ENCODE data around the gene SFMBT1. TPM values are rescaled to one million over a fixed set of nuclear protein-coding genes. Genes with fewer than 3 reads are reported as not detected.

The SFMBT1 gene
- total RNA-seq, 2 experiments from 2014 or later = 31.1 to 33.3 TPM

GRCh38 chr3:52854013-52854412 is 191.9 kb downstream of the SFMBT1 start:
- Mint-ChIP-seq H3K4me3 (no peak overlapping the region), H3K9me3 (ENCODE audit: insufficient read depth) (no peaks in the 10 kb centered on the region), H3K27ac (no peak overlapping the region), H3K36me3 (ENCODE audit: low read depth) (peaks cover 5% of the 10 kb centered on the region), H3K4me1 (ENCODE audit: low read depth) (no peaks in the 10 kb centered on the region), H3K27me3 (ENCODE audit: low read depth) (no peaks in the 10 kb centered on the region)
- ChIA-PET CTCF (interaction anchor here (1.5 kb wide), 1 partner anchor 132 kb away, joined by 3 read pairs; no protein-coding TSS in a partner anchor), POLR2A (no interaction called here)
- no peak for DNase-seq
- ATAC-seq = no peak

Other genes starting within 250 kb of the SFMBT1 start
- gene ITIH4, start 215.4 kb downstream of the SFMBT1 start, total RNA-seq = 10 to 100 TPM; 15.1 to 16.3 TPM
- gene MUSTN1, start 211.1 kb downstream of the SFMBT1 start, total RNA-seq = 1 to 10 TPM; 1.5 TPM
- gene STIMATE, start 148.5 kb downstream of the SFMBT1 start, total RNA-seq = 10 to 100 TPM; 26.5 to 29.9 TPM
- gene RFT1, start 84.4 kb upstream of the SFMBT1 start, total RNA-seq = 10 to 100 TPM; 31.7 to 32.3 TPM
- 10 to 100 TPM; 19.5 to 20.5 TPM for gene PRKCD, start 115.1 kb upstream of the SFMBT1 start, total RNA-seq
- gene TKT, start 209.9 kb upstream of the SFMBT1 start, total RNA-seq = 100 to 1,000 TPM; 315 to 323 TPM

All from activated CD8-positive, alpha-beta T cell treated with anti-CD3 and anti-CD28 coated beads, Interleukin-2, amount 10 ng/mL, durations not matched to agents 7 days and 5 days (primary cell).